ENCODE data around the gene KCNK5. TPM values are rescaled to one million over a fixed set of nuclear protein-coding genes. Genes with fewer than 3 reads are reported as not detected.

Gene KCNK5
- polyA plus RNA-seq, 3 donors = 0.09 TPM; not detected in 2

DNA sequence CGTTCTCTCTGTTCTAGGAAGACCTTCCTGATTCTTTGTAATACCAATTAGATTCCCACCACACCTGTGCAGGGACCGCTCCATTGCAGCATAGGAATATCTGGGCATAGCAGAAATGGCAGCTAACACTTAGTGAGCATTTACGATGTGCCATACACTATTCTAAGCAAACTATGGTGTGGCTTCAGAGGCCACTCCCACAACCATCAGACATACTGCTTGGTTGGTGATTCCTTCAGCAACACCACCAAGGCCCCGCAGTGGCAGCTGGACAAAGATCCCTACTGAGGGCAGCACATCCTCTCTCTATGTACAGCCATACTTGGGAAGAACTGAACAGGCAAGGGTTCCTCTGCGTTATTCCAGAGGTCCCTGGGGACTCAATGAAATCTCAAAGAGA lies 6.2 kb downstream of the KCNK5 start:
- 100% methylated on average over 2 of the region's 5 CpGs for WGBS (ENCODE audit: insufficient coverage)
- Mint-ChIP-seq H3K27me3 (ENCODE audit: low read depth in 3 of 3) (peaks cover 2 to 4% (median 3%) of the 10 kb centered on the region in 3 donors), H3K9me3 (peaks cover 0 to 5% (median 3%) of the 10 kb centered on the region in 7 donors), H3K36me3 (peaks cover 3 to 4% of the 10 kb centered on the region in 2 donors), H3K4me1 (peaks cover 81% of the 10 kb centered on the region), H3K4me3 (no peak overlapping the region), H3K27ac (no peak overlapping the region)
- H3K36me3 ChIP-seq (replicated peaks in 1 of 2; ENCODE audit: control insufficient read depth in 1 of 2, insufficient read depth in 2 of 2, low read length in 2 of 2) = no peaks in the 10 kb centered on the region
- no peak for DNase-seq
- intact Hi-C loops (cut with micrococcal nuclease) = loop anchor here in 1 of 2 donors (10.0 kb wide), 1 partner anchor 82 kb away; no protein-coding TSS in a partner anchor
- H3K4me2 ChIP-seq (replicated peaks; ENCODE audit: extremely low read depth, low read length, poor library complexity, severe bottlenecking) = no peak overlapping the region
- no peak for TF ChIP-seq CTCF (IDR thresholded peaks at IDR 0.05)
- H3K27ac ChIP-seq (ENCODE audit: low read depth in 1 of 2, low read length in 2 of 2) = peak overlapping the region in 1 of 2 donors; percentile 17
- no peak overlapping the region for H3K9ac ChIP-seq (ENCODE audit: insufficient read depth, low read length, poor library complexity, severe bottlenecking)
- H2AFZ ChIP-seq (ENCODE audit: insufficient read depth, low read depth, low read length, poor library complexity, severe bottlenecking) = no peak overlapping the region
- no peaks in the 10 kb centered on the region for H3K27me3 ChIP-seq (ENCODE audit: control insufficient read depth in 2 of 2, insufficient read depth in 2 of 2, low read length in 2 of 2)
- H3K4me3 ChIP-seq (replicated peaks in 1 of 3; ENCODE audit: low read depth in 2 of 3, low read length in 3 of 3) = no peak overlapping the region
- no peaks in the 10 kb centered on the region for H4K20me1 ChIP-seq (ENCODE audit: insufficient read depth, low read length)
- H3K9me3 ChIP-seq (replicated peaks in 1 of 2; ENCODE audit: control insufficient read depth in 1 of 2, insufficient read depth in 1 of 2, low read length in 2 of 2) = no peaks in the 10 kb centered on the region
- peaks cover 73% of the 10 kb centered on the region for H3K79me2 ChIP-seq (ENCODE audit: insufficient read depth, low read length)
- peaks cover 65 to 74% of the 10 kb centered on the region in 2 donors for H3K4me1 ChIP-seq (ENCODE audit: control insufficient read depth in 1 of 2, insufficient read depth in 2 of 2, low read length in 2 of 2)

GRCh38 chr6:39221779-39222641 lies 7.3 kb downstream of the KCNK5 start:
- intact Hi-C loops (cut with micrococcal nuclease) = loop anchor here in 1 of 2 donors (10.0 kb wide), 1 partner anchor 83 kb away; no protein-coding TSS in a partner anchor
- no peak overlapping the region for H3K4me3 ChIP-seq (replicated peaks in 1 of 3; ENCODE audit: low read depth in 2 of 3, low read length in 3 of 3)
- no peak overlapping the region for H3K27ac ChIP-seq (ENCODE audit: low read depth in 1 of 2, low read length in 2 of 2)
- H3K27me3 ChIP-seq (ENCODE audit: control insufficient read depth in 2 of 2, insufficient read depth in 2 of 2, low read length in 2 of 2) = no peaks in the 10 kb centered on the region
- no peaks in the 10 kb centered on the region for H3K36me3 ChIP-seq (replicated peaks in 1 of 2; ENCODE audit: control insufficient read depth in 1 of 2, insufficient read depth in 2 of 2, low read length in 2 of 2)
- H3K36me3 Mint-ChIP-seq = peaks cover 3 to 4% of the 10 kb centered on the region in 2 donors
- peaks cover 0 to 5% (median 3%) of the 10 kb centered on the region in 7 donors for H3K9me3 Mint-ChIP-seq
- no peak overlapping the region for H3K4me3 Mint-ChIP-seq
- H3K9ac ChIP-seq (ENCODE audit: insufficient read depth, low read length, poor library complexity, severe bottlenecking) = no peak overlapping the region
- no peak overlapping the region for H2AFZ ChIP-seq (ENCODE audit: insufficient read depth, low read depth, low read length, poor library complexity, severe bottlenecking)
- H3K4me2 ChIP-seq (replicated peaks; ENCODE audit: extremely low read depth, low read length, poor library complexity, severe bottlenecking) = no peak overlapping the region
- H3K27me3 Mint-ChIP-seq (ENCODE audit: low read depth in 3 of 3) = peaks cover 0 to 1% (median 0%) of the 10 kb centered on the region in 3 donors
- peaks cover 64 to 73% of the 10 kb centered on the region in 2 donors for H3K4me1 ChIP-seq (ENCODE audit: control insufficient read depth in 1 of 2, insufficient read depth in 2 of 2, low read length in 2 of 2)
- H3K4me1 Mint-ChIP-seq = peaks cover 81% of the 10 kb centered on the region
- DNase-seq = no peak
- WGBS (ENCODE audit: insufficient coverage) = no CpG with 5 or more reads among the region's 7 CpGs
- no peak for TF ChIP-seq CTCF (IDR thresholded peaks at IDR 0.05)
- H3K27ac Mint-ChIP-seq = peak overlapping the region in 2 of 7 donors; percentile 3 to 73
- H4K20me1 ChIP-seq (ENCODE audit: insufficient read depth, low read length) = no peaks in the 10 kb centered on the region
- no peaks in the 10 kb centered on the region for H3K9me3 ChIP-seq (replicated peaks in 1 of 2; ENCODE audit: control insufficient read depth in 1 of 2, insufficient read depth in 1 of 2, low read length in 2 of 2)
- H3K79me2 ChIP-seq (ENCODE audit: insufficient read depth, low read length) = peaks cover 72% of the 10 kb centered on the region
